HEK293T (cell line): ENCODE data around the gene AGFG1.

Experiments
- ARNT ChIP-seq: fragments of 450-650 bp; IDR thresholded peaks from 2 replicates; pipeline ENCODE4 v1.6.1; 2017; ENCODE audit warnings: mild to moderate bottlenecking
- FOXA1 ChIP-seq: fragments of 450-650 bp; IDR thresholded peaks from 2 replicates; pipeline ENCODE4 v1.6.1; 2016; ENCODE audit warnings: mild to moderate bottlenecking
- FOXM1 ChIP-seq: fragments of 450-650 bp; IDR thresholded peaks from 2 replicates; pipeline ENCODE4 v1.6.1; 2017; ENCODE audit warnings: mild to moderate bottlenecking, borderline replicate concordance
- HDGF ChIP-seq: fragments of 450-650 bp; IDR thresholded peaks from 2 replicates; pipeline ENCODE4 v1.6.1; 2017; ENCODE audit warnings: antibody characterized with exemption, borderline replicate concordance
- SP1 ChIP-seq: fragments of 450-650 bp; IDR thresholded peaks from 2 replicates; pipeline ENCODE4 v1.6.1; 2017
- SUZ12 ChIP-seq: fragments of 450-650 bp; IDR thresholded peaks from 2 replicates; pipeline ENCODE4 v1.6.1; 2016; ENCODE audit warnings: mild to moderate bottlenecking

GRCh38 chr2:227491386-227491785 lies 19.4 kb downstream of the AGFG1 start:
- TF ChIP-seq SP1 (no peak), HDGF (no peak), FOXM1 (no peak), ARNT (no peak), FOXA1 (no peak), SUZ12 (no peak)
